ENCODE measurements around the gene KIAA0319L.

- no peak for TF ChIP-seq SP1 (CRISPR knock-in tag; conservative IDR thresholded peaks at IDR 0.05)
- no peak for TF ChIP-seq MXD4 (CRISPR knock-in tag; IDR thresholded peaks at IDR 0.05; ENCODE audit: borderline replicate concordance)
- TF ChIP-seq NFYB (CRISPR knock-in tag; conservative IDR thresholded peaks at IDR 0.05; ENCODE audit: low read depth), result no peak
- no peak for TF ChIP-seq CTCF (IDR thresholded peaks at IDR 0.05)
- TF ChIP-seq SMAD3 (CRISPR knock-in tag; IDR thresholded peaks at IDR 0.05; ENCODE audit: borderline replicate concordance), result no peak
- no peak for TF ChIP-seq SMAD4 (CRISPR knock-in tag; IDR thresholded peaks at IDR 0.05)
- TF ChIP-seq FOXK1 (CRISPR knock-in tag; IDR thresholded peaks at IDR 0.05), result no peak
- TF ChIP-seq ATF3 (CRISPR knock-in tag; conservative IDR thresholded peaks at IDR 0.05), result no peak
These were observed 115.2 kb downstream of the KIAA0319L start for GRCh38 chr1:35441926-35442579.
